ENCODE measurements around the gene GRAMD2B.

GRAMD2B gene

DNA sequence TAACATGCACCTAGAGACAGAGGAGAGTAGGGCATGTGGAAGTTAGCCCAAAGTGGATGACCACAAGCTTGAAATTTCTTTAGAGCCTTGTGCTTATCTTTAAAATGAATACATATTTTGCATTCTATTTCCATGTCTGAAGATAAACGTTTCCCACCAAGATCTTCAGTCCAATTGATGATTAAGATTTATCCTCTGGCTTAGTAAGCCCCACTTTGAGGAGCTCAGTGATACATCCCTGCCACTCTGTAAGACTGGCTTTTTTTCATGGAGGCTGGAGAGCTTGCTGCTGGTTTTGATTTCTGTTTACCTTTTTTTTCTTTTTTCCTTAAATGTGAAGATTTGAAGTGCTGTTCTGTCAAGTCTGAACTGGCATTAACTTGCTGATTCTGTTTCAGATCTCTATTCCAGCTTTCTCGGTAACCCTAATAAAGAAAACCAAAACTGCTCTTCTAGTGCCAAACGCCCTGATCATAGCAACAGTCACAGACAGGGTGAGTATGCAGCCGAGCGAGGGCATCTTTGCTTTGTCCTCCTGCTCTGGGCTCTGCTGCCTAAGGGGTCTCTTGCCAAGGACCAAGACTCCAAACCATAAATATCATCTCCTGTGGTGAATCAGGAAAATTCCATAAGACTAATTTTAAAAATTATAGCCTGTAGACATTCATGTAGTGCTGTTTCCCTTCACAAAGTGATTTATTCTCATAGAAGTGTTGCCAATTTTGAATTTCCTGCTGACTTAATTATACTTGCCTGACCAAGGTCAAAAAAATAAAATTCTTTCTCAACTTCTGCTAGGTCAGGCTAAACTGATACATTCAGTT lies 54.3 kb downstream of the GRAMD2B start:
- no peak for DNase-seq
- no peaks in the 10 kb centered on the region for H3K9me3 ChIP-seq (ENCODE audit: control extremely low read depth in 1 of 5, control insufficient read depth in 4 of 5, insufficient read depth in 2 of 5, low read depth in 1 of 5, low read length in 4 of 5)
- H3K4me3 ChIP-seq (ENCODE audit: control insufficient read depth in 1 of 7, extremely low read depth in 1 of 7, insufficient read depth in 4 of 7, low read depth in 2 of 7, low read length in 6 of 7): no peak overlapping the region
- POLR2A ChIA-PET: no interaction called here
- H3K4me1 ChIP-seq (ENCODE audit: control extremely low read depth in 1 of 4, control insufficient read depth in 4 of 4, insufficient read depth in 4 of 4, low read length in 3 of 4): no peaks in the 10 kb centered on the region
- H3K36me3 ChIP-seq (ENCODE audit: control insufficient read depth in 4 of 4, insufficient read depth in 4 of 4, low read length in 3 of 4): peaks cover 0 to 12% (median 7%) of the 10 kb centered on the region in 4 experiments
- CTCF ChIA-PET: no interaction called here
- H3K27ac ChIP-seq (ENCODE audit: insufficient read depth in 1 of 2, low read depth in 1 of 2, low read length in 2 of 2, poor library complexity in 1 of 2, severe bottlenecking in 2 of 2): no peak overlapping the region
- no peaks in the 10 kb centered on the region for H3K27me3 ChIP-seq (replicated peaks in 2 of 5; ENCODE audit: control insufficient read depth in 4 of 5, insufficient read depth in 5 of 5, low read length in 4 of 5)
- WGBS (ENCODE audit: insufficient coverage): 100% methylated on average over 1 of the region's 5 CpGs

- Histone ChIP-seq H3K4me3 (ENCODE audit: control insufficient read depth in 1 of 7, extremely low read depth in 1 of 7, insufficient read depth in 4 of 7, low read depth in 2 of 7, low read length in 6 of 7) (no peak overlapping the region), H3K4me1 (ENCODE audit: control extremely low read depth in 1 of 4, control insufficient read depth in 4 of 4, insufficient read depth in 4 of 4, low read length in 3 of 4) (no peaks in the 10 kb centered on the region), H3K27ac (ENCODE audit: insufficient read depth in 1 of 2, low read depth in 1 of 2, low read length in 2 of 2, poor library complexity in 1 of 2, severe bottlenecking in 2 of 2) (no peak overlapping the region), H3K36me3 (ENCODE audit: control insufficient read depth in 4 of 4, insufficient read depth in 4 of 4, low read length in 3 of 4) (peaks cover 0 to 11% (median 6%) of the 10 kb centered on the region in 4 experiments), H3K27me3 (replicated peaks in 2 of 5; ENCODE audit: control insufficient read depth in 4 of 5, insufficient read depth in 5 of 5, low read length in 4 of 5) (no peaks in the 10 kb centered on the region), H3K9me3 (ENCODE audit: control extremely low read depth in 1 of 5, control insufficient read depth in 4 of 5, insufficient read depth in 2 of 5, low read depth in 1 of 5, low read length in 4 of 5) (no peaks in the 10 kb centered on the region)
- DNase-seq: no peak
- CTCF ChIA-PET: interaction anchor here (0.6 to 1.5 kb wide), 2 partner anchors 9 to 272 kb away, joined by 3 read pairs; no protein-coding TSS in a partner anchor
- 100% methylated on average over 2 of the region's 2 CpGs for WGBS (ENCODE audit: insufficient coverage)
- POLR2A ChIA-PET: no interaction called here
Measured at GRCh38 chr5:126479810-126480209, 56.6 kb downstream of the GRAMD2B start.

GRCh38 chr5:126480824-126481223 lies 57.6 kb downstream of the GRAMD2B start:
- Histone ChIP-seq H3K27me3 (replicated peaks in 2 of 5; ENCODE audit: control insufficient read depth in 4 of 5, insufficient read depth in 5 of 5, low read length in 4 of 5) (no peaks in the 10 kb centered on the region), H3K9me3 (ENCODE audit: control extremely low read depth in 1 of 5, control insufficient read depth in 4 of 5, insufficient read depth in 2 of 5, low read depth in 1 of 5, low read length in 4 of 5) (no peaks in the 10 kb centered on the region), H3K4me1 (ENCODE audit: control extremely low read depth in 1 of 4, control insufficient read depth in 4 of 4, insufficient read depth in 4 of 4, low read length in 3 of 4) (no peaks in the 10 kb centered on the region), H3K27ac (ENCODE audit: insufficient read depth in 1 of 2, low read depth in 1 of 2, low read length in 2 of 2, poor library complexity in 1 of 2, severe bottlenecking in 2 of 2) (no peak overlapping the region), H3K36me3 (ENCODE audit: control insufficient read depth in 4 of 4, insufficient read depth in 4 of 4, low read length in 3 of 4) (peaks cover 0 to 17% (median 10%) of the 10 kb centered on the region in 4 experiments), H3K4me3 (ENCODE audit: control insufficient read depth in 1 of 7, extremely low read depth in 1 of 7, insufficient read depth in 4 of 7, low read depth in 2 of 7, low read length in 6 of 7) (no peak overlapping the region)
- DNase-seq: no peak
- ChIA-PET POLR2A (no interaction called here), CTCF (interaction anchor here (0.6 to 1.5 kb wide), 2 partner anchors 10 to 17 kb away, joined by 3 read pairs; no protein-coding TSS in a partner anchor)

DNA sequence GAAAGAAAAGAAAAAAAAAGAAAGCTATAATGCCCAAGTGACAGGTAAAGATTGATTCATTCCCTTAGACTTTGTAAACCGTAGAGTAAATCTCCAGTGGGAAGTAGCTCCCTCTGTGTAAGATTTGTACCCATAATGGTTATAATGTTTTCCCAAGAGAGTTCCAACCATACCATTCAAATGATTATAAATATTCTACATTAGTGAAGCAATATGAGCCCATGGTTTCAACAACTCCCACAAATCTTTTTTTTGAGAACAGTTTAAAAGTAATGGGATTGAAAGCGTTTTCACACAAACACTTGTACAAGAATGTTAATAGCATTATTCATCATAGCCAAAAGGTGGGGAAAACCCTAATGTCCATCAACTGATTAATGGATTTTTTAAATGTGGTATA lies 58.0 kb downstream of the GRAMD2B start:
- Histone ChIP-seq H3K4me1 (ENCODE audit: control extremely low read depth in 1 of 4, control insufficient read depth in 4 of 4, insufficient read depth in 4 of 4, low read length in 3 of 4) (no peaks in the 10 kb centered on the region), H3K9me3 (ENCODE audit: control extremely low read depth in 1 of 5, control insufficient read depth in 4 of 5, insufficient read depth in 2 of 5, low read depth in 1 of 5, low read length in 4 of 5) (no peaks in the 10 kb centered on the region), H3K4me3 (ENCODE audit: control insufficient read depth in 1 of 7, extremely low read depth in 1 of 7, insufficient read depth in 4 of 7, low read depth in 2 of 7, low read length in 6 of 7) (no peak overlapping the region), H3K27ac (ENCODE audit: insufficient read depth in 1 of 2, low read depth in 1 of 2, low read length in 2 of 2, poor library complexity in 1 of 2, severe bottlenecking in 2 of 2) (no peak overlapping the region), H3K27me3 (replicated peaks in 2 of 5; ENCODE audit: control insufficient read depth in 4 of 5, insufficient read depth in 5 of 5, low read length in 4 of 5) (no peaks in the 10 kb centered on the region), H3K36me3 (ENCODE audit: control insufficient read depth in 4 of 4, insufficient read depth in 4 of 4, low read length in 3 of 4) (peaks cover 2 to 20% (median 12%) of the 10 kb centered on the region in 4 experiments)
- ChIA-PET POLR2A (no interaction called here), CTCF (interaction anchor here (1.5 kb wide), 1 partner anchor 10 kb away, joined by 3 read pairs; no protein-coding TSS in a partner anchor)
- WGBS (ENCODE audit: insufficient coverage): no CpG with 5 or more reads among the region's 2 CpGs
- no peak for DNase-seq

- H3K4me3 ChIP-seq (ENCODE audit: control insufficient read depth in 1 of 7, extremely low read depth in 1 of 7, insufficient read depth in 4 of 7, low read depth in 2 of 7, low read length in 6 of 7): no peak overlapping the region
- no peaks in the 10 kb centered on the region for H3K4me1 ChIP-seq (ENCODE audit: control extremely low read depth in 1 of 4, control insufficient read depth in 4 of 4, insufficient read depth in 4 of 4, low read length in 3 of 4)
- DNase-seq: no peak
- WGBS (ENCODE audit: insufficient coverage): no CpG with 5 or more reads among the region's 1 CpG
- H3K27ac ChIP-seq (ENCODE audit: insufficient read depth in 1 of 2, low read depth in 1 of 2, low read length in 2 of 2, poor library complexity in 1 of 2, severe bottlenecking in 2 of 2): no peak overlapping the region
- peaks cover 4 to 32% (median 15%) of the 10 kb centered on the region in 4 experiments for H3K36me3 ChIP-seq (ENCODE audit: control insufficient read depth in 4 of 4, insufficient read depth in 4 of 4, low read length in 3 of 4)
- no peaks in the 10 kb centered on the region for H3K9me3 ChIP-seq (ENCODE audit: control extremely low read depth in 1 of 5, control insufficient read depth in 4 of 5, insufficient read depth in 2 of 5, low read depth in 1 of 5, low read length in 4 of 5)
- no peaks in the 10 kb centered on the region for H3K27me3 ChIP-seq (replicated peaks in 2 of 5; ENCODE audit: control insufficient read depth in 4 of 5, insufficient read depth in 5 of 5, low read length in 4 of 5)
- ChIA-PET POLR2A (no interaction called here), CTCF (interaction anchor here (0.9 kb wide), 1 partner anchor 59 kb away, joined by 4 read pairs; no protein-coding TSS in a partner anchor)
Measured at GRCh38 chr5:126482591-126482990, 59.4 kb downstream of the GRAMD2B start.

GRCh38 chr5:126483156-126483555 lies 59.9 kb downstream of the GRAMD2B start:
- Histone ChIP-seq H3K4me3 (ENCODE audit: control insufficient read depth in 1 of 7, extremely low read depth in 1 of 7, insufficient read depth in 4 of 7, low read depth in 2 of 7, low read length in 6 of 7) (no peak overlapping the region), H3K27ac (ENCODE audit: insufficient read depth in 1 of 2, low read depth in 1 of 2, low read length in 2 of 2, poor library complexity in 1 of 2, severe bottlenecking in 2 of 2) (no peak overlapping the region), H3K9me3 (ENCODE audit: control extremely low read depth in 1 of 5, control insufficient read depth in 4 of 5, insufficient read depth in 2 of 5, low read depth in 1 of 5, low read length in 4 of 5) (no peaks in the 10 kb centered on the region), H3K27me3 (replicated peaks in 2 of 5; ENCODE audit: control insufficient read depth in 4 of 5, insufficient read depth in 5 of 5, low read length in 4 of 5) (no peaks in the 10 kb centered on the region), H3K36me3 (ENCODE audit: control insufficient read depth in 4 of 4, insufficient read depth in 4 of 4, low read length in 3 of 4) (peaks cover 4 to 35% (median 15%) of the 10 kb centered on the region in 4 experiments), H3K4me1 (ENCODE audit: control extremely low read depth in 1 of 4, control insufficient read depth in 4 of 4, insufficient read depth in 4 of 4, low read length in 3 of 4) (no peaks in the 10 kb centered on the region)
- 100% methylated on average over 1 of the region's 3 CpGs for WGBS (ENCODE audit: insufficient coverage)
- no peak for DNase-seq
- ChIA-PET CTCF (interaction anchor here (0.9 kb wide), 1 partner anchor 59 kb away, joined by 4 read pairs; no protein-coding TSS in a partner anchor), POLR2A (no interaction called here)

- Histone ChIP-seq H3K36me3 (ENCODE audit: control insufficient read depth in 4 of 4, insufficient read depth in 4 of 4, low read length in 3 of 4) (peaks cover 4 to 42% (median 15%) of the 10 kb centered on the region in 4 experiments), H3K9me3 (ENCODE audit: control extremely low read depth in 1 of 5, control insufficient read depth in 4 of 5, insufficient read depth in 2 of 5, low read depth in 1 of 5, low read length in 4 of 5) (no peaks in the 10 kb centered on the region), H3K27ac (ENCODE audit: insufficient read depth in 1 of 2, low read depth in 1 of 2, low read length in 2 of 2, poor library complexity in 1 of 2, severe bottlenecking in 2 of 2) (no peak overlapping the region), H3K4me1 (ENCODE audit: control extremely low read depth in 1 of 4, control insufficient read depth in 4 of 4, insufficient read depth in 4 of 4, low read length in 3 of 4) (no peaks in the 10 kb centered on the region), H3K27me3 (replicated peaks in 2 of 5; ENCODE audit: control insufficient read depth in 4 of 5, insufficient read depth in 5 of 5, low read length in 4 of 5) (no peaks in the 10 kb centered on the region), H3K4me3 (ENCODE audit: control insufficient read depth in 1 of 7, extremely low read depth in 1 of 7, insufficient read depth in 4 of 7, low read depth in 2 of 7, low read length in 6 of 7) (no peak overlapping the region)
- ChIA-PET POLR2A (no interaction called here), CTCF (no interaction called here)
- no peak for DNase-seq
- 100% methylated on average over 2 of the region's 2 CpGs for WGBS (ENCODE audit: insufficient coverage)
Measured at GRCh38 chr5:126484253-126484652, 61.0 kb downstream of the GRAMD2B start.

Measured in common myeloid progenitor, CD34-positive (primary cell).